Ascending aorta (tissue), 2 donors: ENCODE measurements around the gene GALNT9. TPM values are rescaled to one million over a fixed set of nuclear protein-coding genes. Genes with fewer than 3 reads are reported as not detected.

ENCODE experiments used
- DNase-seq, 2 donors: peaks; one replicate each; pipeline ENCODE4 v3.0.0-alpha.2; 2019; ENCODE audit warnings: low spot score in 2 of 2
- H3K27ac ChIP-seq, 2 donors: fragments of 200-600 bp; sonication (generic); one replicate each; pipeline ENCODE4 v1.5.1; 2016 to 2017; ENCODE audit warnings: mild to moderate bottlenecking in 1 of 2
- H3K27me3 ChIP-seq: fragments of 200-600 bp; sonication (generic); one replicate; pipeline ENCODE4 v1.5.1; 2017
- H3K36me3 ChIP-seq, 2 donors: fragments of 200-600 bp; sonication (generic); one replicate each; pipeline ENCODE4 v1.5.1; 2016
- H3K4me1 ChIP-seq, 2 donors: fragments of 200-600 bp; sonication (generic); one replicate each; pipeline ENCODE4 v1.5.1; 2016 to 2017; ENCODE audit warnings: mild to moderate bottlenecking in 1 of 2
- H3K4me3 ChIP-seq, 2 donors: fragments of 200-600 bp; sonication (generic); one replicate each; pipeline ENCODE4 v1.5.1; 2016 to 2017; ENCODE audit warnings: mild to moderate bottlenecking in 1 of 2
- H3K9me3 ChIP-seq, 2 donors: fragments of 200-600 bp; sonication (generic); one replicate each; pipeline ENCODE4 v1.5.1; 2016
- intact Hi-C: fragments of 100-400 bp; cut with DNase I; formaldehyde crosslinking; loops from one replicate; pipeline ENCODE4 v1.15.1; 2023
- total RNA-seq: library from RNA; depleted of rRNA; stranded (reverse); fragments of >200 nt; gene quantifications from one replicate; pipeline ENCODE4 v1.1.0, GENCODE V29; 2016
- TF ChIP-seq, protein P1 (sequence below), 3 experiments: fragments of 200-600 bp in 2 of 3; fragments of 450-650 bp in 1 of 3; sonication (generic) in 2 of 3; IDR thresholded peaks; one replicate each; pipeline ENCODE4 v1.5.1; 2016 to 2019; ENCODE audit warnings: antibody characterized with exemption in 3 of 3, mild to moderate bottlenecking in 1 of 3, moderate library complexity in 1 of 3

The GALNT9 gene
- total RNA-seq, 1 donor from 2014 or later, result not detected

DNA sequence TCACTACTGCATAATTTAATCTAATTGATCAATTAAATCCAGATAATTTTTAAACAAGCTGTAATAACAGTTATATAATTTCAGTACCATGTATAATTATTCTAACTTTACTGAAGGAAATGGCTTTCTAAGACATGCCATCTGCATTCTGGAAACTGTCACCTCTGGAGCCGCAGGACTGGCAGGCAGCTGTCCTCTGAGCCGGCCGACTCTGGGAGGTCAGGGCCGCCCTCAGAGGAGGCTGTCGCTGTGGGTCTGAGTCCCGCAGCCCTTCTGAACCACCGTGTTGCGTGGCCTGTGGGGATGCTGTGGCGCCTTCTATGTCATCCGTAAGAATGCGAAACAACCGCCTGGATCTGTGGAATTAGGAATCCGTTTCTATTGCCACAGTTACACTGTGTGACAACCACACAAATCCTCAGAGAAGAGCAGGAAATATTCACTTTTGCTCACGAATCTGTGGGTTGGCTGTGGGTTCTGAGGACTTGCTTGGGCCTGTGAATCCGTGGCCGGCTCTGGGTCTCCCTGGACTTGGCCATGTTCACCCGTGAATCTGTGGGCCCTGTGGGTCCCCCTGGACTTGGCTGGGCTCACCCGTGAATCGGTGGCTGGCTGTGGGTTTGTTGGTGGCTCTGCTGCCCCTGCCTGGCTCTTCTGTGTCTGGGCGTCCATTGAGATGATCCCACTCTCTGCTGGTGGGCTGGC lies 17.2 kb upstream of the GALNT9 start:
- TF ChIP-seq, protein P1, sequence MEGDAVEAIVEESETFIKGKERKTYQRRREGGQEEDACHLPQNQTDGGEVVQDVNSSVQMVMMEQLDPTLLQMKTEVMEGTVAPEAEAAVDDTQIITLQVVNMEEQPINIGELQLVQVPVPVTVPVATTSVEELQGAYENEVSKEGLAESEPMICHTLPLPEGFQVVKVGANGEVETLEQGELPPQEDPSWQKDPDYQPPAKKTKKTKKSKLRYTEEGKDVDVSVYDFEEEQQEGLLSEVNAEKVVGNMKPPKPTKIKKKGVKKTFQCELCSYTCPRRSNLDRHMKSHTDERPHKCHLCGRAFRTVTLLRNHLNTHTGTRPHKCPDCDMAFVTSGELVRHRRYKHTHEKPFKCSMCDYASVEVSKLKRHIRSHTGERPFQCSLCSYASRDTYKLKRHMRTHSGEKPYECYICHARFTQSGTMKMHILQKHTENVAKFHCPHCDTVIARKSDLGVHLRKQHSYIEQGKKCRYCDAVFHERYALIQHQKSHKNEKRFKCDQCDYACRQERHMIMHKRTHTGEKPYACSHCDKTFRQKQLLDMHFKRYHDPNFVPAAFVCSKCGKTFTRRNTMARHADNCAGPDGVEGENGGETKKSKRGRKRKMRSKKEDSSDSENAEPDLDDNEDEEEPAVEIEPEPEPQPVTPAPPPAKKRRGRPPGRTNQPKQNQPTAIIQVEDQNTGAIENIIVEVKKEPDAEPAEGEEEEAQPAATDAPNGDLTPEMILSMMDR (IDR thresholded peaks at IDR 0.05), result no peak
- Histone ChIP-seq H3K4me3 (no peak overlapping the region), H3K4me1 (no peaks in the 10 kb centered on the region), H3K9me3 (no peaks in the 10 kb centered on the region), H3K27ac (no peak overlapping the region), H3K27me3 (no peaks in the 10 kb centered on the region), H3K36me3 (no peaks in the 10 kb centered on the region)
- intact Hi-C loops, result no loop called here
- DNase-seq, result no peak

DNA sequence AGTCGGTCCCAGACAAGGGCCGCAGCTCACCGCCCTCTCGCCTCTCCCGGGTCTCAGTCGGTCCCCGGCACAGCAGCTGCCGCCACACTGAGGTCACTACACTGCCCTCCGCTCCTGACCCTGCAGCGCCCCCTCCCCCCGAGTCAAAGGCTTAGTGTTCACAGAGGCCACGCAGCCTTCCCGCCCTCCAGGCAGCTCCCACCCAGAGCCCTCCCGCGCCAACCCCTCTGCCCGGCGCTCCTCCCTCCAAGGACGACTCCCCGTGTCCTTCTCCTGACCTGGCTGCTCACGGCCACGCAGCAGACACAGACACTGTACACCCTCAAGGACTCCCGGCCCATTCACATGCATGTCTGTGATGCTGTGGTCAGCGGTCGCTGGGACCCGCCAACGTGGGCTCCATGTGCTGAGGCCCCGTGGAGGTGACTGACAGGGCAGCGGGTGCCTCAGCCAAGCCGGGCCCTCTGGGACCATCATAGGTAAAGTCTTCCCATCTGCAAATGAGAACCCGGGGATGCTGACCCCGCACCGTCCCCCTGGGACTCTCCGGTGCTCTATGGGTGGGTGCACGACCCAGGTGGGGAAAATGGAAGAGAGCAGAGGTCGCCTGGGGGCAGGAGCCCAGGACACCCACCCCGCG lies 16.3 kb upstream of the GALNT9 start:
- H3K27me3 ChIP-seq, result no peaks in the 10 kb centered on the region
- H3K4me3 ChIP-seq, result no peak overlapping the region
- H3K4me1 ChIP-seq, result no peaks in the 10 kb centered on the region
- no peak overlapping the region for H3K27ac ChIP-seq
- TF ChIP-seq, protein P1 (IDR thresholded peaks at IDR 0.05), result no peak
- H3K9me3 ChIP-seq, result no peaks in the 10 kb centered on the region
- intact Hi-C loops, result no loop called here
- H3K36me3 ChIP-seq, result no peaks in the 10 kb centered on the region
- no peak for DNase-seq

DNA sequence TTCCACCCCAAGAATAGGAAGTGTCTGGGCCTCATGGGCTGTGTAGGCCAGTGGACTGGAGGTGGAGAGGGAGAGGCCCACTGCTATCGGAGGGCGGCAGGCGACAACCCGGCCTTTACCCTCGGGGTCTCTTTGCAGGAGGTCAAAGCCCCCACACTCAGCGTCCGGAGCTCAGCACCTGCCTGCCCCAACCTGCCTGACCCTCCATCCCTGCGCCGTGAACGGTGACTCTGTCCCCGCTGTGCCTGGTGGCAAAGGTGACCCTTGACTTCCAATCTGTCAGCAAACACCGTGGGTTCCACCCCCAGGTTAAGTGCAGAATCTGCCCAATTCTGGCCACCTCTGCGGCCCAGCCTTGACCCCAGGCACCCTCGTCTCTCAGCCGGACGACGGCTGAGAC lies 15.7 kb upstream of the GALNT9 start:
- no peaks in the 10 kb centered on the region for H3K9me3 ChIP-seq
- no peak for DNase-seq
- no peak overlapping the region for H3K27ac ChIP-seq
- H3K4me3 ChIP-seq, result no peak overlapping the region
- no peaks in the 10 kb centered on the region for H3K27me3 ChIP-seq
- no peaks in the 10 kb centered on the region for H3K36me3 ChIP-seq
- TF ChIP-seq, protein P1 (IDR thresholded peaks at IDR 0.05), result no peak
- intact Hi-C loops, result no loop called here
- no peaks in the 10 kb centered on the region for H3K4me1 ChIP-seq

DNA sequence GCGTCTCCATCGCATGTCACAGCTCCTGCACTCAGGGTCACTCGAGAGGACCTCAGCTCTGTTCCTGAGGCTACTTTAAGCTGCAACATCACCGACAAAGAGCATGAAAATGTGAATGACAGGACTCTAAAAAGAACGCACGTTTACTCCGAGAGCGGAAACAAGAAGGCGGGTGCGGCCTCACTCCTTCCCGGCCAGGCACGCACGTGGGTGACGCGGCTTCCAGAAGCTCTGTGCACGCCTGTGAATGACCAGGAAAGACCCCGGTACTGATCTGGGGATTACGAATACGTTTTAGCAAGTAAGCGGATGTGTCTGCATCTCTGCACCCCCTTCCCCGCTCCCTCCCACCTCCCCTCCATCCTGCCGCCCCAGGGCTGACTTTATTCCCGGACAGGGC lies 15.2 kb upstream of the GALNT9 start:
- Histone ChIP-seq H3K36me3 (no peaks in the 10 kb centered on the region), H3K9me3 (no peaks in the 10 kb centered on the region), H3K4me1 (no peaks in the 10 kb centered on the region), H3K27ac (no peak overlapping the region), H3K27me3 (no peaks in the 10 kb centered on the region), H3K4me3 (no peak overlapping the region)
- TF ChIP-seq, protein P1 (IDR thresholded peaks at IDR 0.05), result no peak
- no peak for DNase-seq
- intact Hi-C loops, result no loop called here

DNA sequence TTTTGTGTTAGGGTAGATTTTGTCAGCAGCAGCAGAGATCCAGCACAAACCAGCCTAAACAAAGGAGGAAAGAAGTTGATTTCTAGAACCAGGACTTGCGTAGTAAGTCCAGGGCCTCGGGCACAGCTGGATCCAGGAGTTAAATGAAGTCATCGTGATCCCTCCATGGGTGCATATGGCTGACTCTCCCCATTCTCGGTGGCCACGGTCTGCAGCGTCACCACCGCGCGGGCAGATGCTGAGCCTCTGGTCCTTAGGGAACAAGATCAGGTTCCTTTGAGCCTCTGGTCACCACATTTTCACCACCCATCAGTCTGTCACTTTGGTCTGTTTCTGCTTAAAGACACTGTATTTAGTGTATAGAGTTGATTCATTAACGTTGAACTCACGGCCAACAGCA lies 14.8 kb upstream of the GALNT9 start:
- Histone ChIP-seq H3K4me3 (no peak overlapping the region), H3K27ac (no peak overlapping the region), H3K36me3 (no peaks in the 10 kb centered on the region), H3K9me3 (no peaks in the 10 kb centered on the region), H3K27me3 (no peaks in the 10 kb centered on the region), H3K4me1 (no peaks in the 10 kb centered on the region)
- intact Hi-C loops, result no loop called here
- TF ChIP-seq, protein P1 (IDR thresholded peaks at IDR 0.05), result no peak
- no peak for DNase-seq
